PC-3 (cell line): ENCODE measurements around the gene RFX7. TPM values are rescaled to one million over a fixed set of nuclear protein-coding genes. Genes with fewer than 3 reads are reported as not detected.

Source experiments
- ATAC-seq: fragments of 200-7000 bp; cut with Tn5 transposase; 2 replicates; pipeline ENCODE4 v1.9.1; 2020; ENCODE audit warnings: mild to moderate bottlenecking, moderate library complexity
- BruUV-seq: library from RNA; stranded (reverse); fragments of 400-500 nt; replicated peaks from 2 replicates; lab custom pipeline; 2021; lab: Mats Ljungman, UMichigan
- CTCF ChIA-PET: fragments of 300-600 bp; sonication (Branson Sonifier 250); formaldehyde crosslinking; loops from one replicate; lab custom pipeline; 2022; ENCODE audit warnings: antibody characterized with exemption; lab: Charles Lee
- POLR2A ChIA-PET: fragments of 300-600 bp; sonication (Branson Sonifier 250); formaldehyde crosslinking; loops from one replicate; lab custom pipeline; 2022; ENCODE audit warnings: antibody characterized with exemption; ENCODE audit not compliant: unreplicated experiment; lab: Charles Lee
- DNase-seq: peaks from one replicate; pipeline ENCODE4 v3.0.0-alpha.2; 2015
- H2AFZ ChIP-seq: fragments of 300-600 bp; sonication (generic); 2 replicates; pipeline ENCODE4 v1.6.0; 2016; ENCODE audit warnings: antibody characterized with exemption, low read length
- H3F3A ChIP-seq: fragments of 300-600 bp; sonication (generic); one replicate; pipeline ENCODE4 v1.6.0; 2017; ENCODE audit warnings: antibody characterized with exemption, low read length, control low read depth, mild to moderate bottlenecking; ENCODE audit not compliant: unreplicated experiment
- H3K27ac ChIP-seq: fragments of 300-600 bp; sonication (generic); 2 replicates; pipeline ENCODE4 v1.5.1; 2016; ENCODE audit warnings: mild to moderate bottlenecking, low read length
- H3K27me3 ChIP-seq: fragments of 300-600 bp; sonication (generic); 2 replicates; pipeline ENCODE4 v1.6.1; 2016; ENCODE audit warnings: low read length, mixed read lengths
- H3K36me3 ChIP-seq: fragments of 300-600 bp; sonication (generic); 2 replicates; pipeline ENCODE4 v1.6.1; 2016; ENCODE audit warnings: low read depth, mixed run types, low read length, mixed read lengths
- H3K4me1 ChIP-seq: fragments of 300-600 bp; sonication (generic); 2 replicates; pipeline ENCODE4 v1.5.1; 2016; ENCODE audit warnings: low read length; ENCODE audit not compliant: insufficient read depth
- H3K4me2 ChIP-seq: fragments of 300-600 bp; sonication (generic); 2 replicates; pipeline ENCODE4 v1.6.0; 2016; ENCODE audit warnings: low read length
- H3K4me3 ChIP-seq: fragments of 300-600 bp; sonication (generic); 2 replicates; pipeline ENCODE4 v1.5.1; 2016; ENCODE audit warnings: mild to moderate bottlenecking, low read length, mixed read lengths
- H3K79me2 ChIP-seq: fragments of 300-600 bp; sonication (generic); 2 replicates; pipeline ENCODE4 v1.6.1; 2017; ENCODE audit warnings: low read length, mixed read lengths
- H3K9ac ChIP-seq: fragments of 300-600 bp; sonication (generic); 2 replicates; pipeline ENCODE4 v1.6.0; 2016; ENCODE audit warnings: mild to moderate bottlenecking, low read length
- H3K9me2 ChIP-seq: fragments of 300-600 bp; sonication (generic); replicated peaks from 2 replicates; pipeline ENCODE4 v1.6.1; 2016; ENCODE audit warnings: mixed run types, low read length, mixed read lengths
- H3K9me3 ChIP-seq: fragments of 300-600 bp; sonication (generic); 2 replicates; pipeline ENCODE4 v1.6.1; 2016; ENCODE audit warnings: low read length, mixed read lengths
- H4K20me1 ChIP-seq: fragments of 300-600 bp; sonication (generic); 2 replicates; pipeline ENCODE4 v1.6.1; 2016; ENCODE audit warnings: low read length, mixed read lengths
- EZH2 ChIP-seq: fragments of 300-600 bp; sonication (generic); IDR thresholded peaks from one replicate; pipeline ENCODE4 v1.6.1; 2017; ENCODE audit warnings: antibody characterized with exemption, mild to moderate bottlenecking, low read length; ENCODE audit not compliant: unreplicated experiment
- EZH2phosphoT487 ChIP-seq: fragments of 300-600 bp; sonication (generic); IDR thresholded peaks from 2 replicates; pipeline ENCODE4 v1.6.1; 2018; ENCODE audit warnings: mild to moderate bottlenecking, antibody characterized with exemption, low read length, borderline replicate concordance
- intact Hi-C: fragments of 100-400 bp; cut with micrococcal nuclease; formaldehyde crosslinking; loops from 2 replicates; pipeline ENCODE4 v1.9.0; 2023
- total RNA-seq: library from RNA; depleted of rRNA; stranded (reverse); fragments of >200 nt; gene quantifications from 2 replicates; pipeline ENCODE4 v1.2.3, GENCODE V29; 2014
- TF ChIP-seq, protein P1 (sequence below): fragments of 300-600 bp; sonication (generic); conservative IDR thresholded peaks from 2 replicates; pipeline ENCODE4 v1.5.1; 2017; ENCODE audit warnings: antibody characterized with exemption, low read depth, mild to moderate bottlenecking, low read length

The RFX7 gene
- total RNA-seq, 1 experiment from 2014 or later, result 2.8 TPM

DNA sequence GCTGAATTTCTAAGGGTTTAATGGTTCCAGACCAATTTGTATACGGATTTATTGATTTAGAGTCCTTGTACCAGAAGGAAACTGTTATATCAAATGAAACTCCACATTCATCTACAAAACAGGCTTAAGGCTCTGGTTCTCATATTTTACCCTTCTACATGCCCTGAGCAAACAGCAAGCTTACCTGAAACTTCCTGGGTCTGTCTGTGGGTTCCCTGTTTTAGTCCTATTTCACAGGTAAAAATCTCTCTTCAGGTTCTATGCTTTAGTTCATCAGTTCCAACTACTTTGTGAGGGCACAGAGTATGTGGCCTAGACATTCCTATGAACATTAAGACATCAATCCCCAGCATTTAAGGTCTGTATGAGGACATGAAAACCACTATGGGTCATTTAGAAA lies 57.7 kb downstream of the RFX7 start:
- no TSS peak for BruUV-seq
- Histone ChIP-seq H3K79me2 (peaks cover 25% of the 10 kb centered on the region), H4K20me1 (no peaks in the 10 kb centered on the region), H3K4me3 (no peak overlapping the region), H3K9me3 (no peaks in the 10 kb centered on the region), H2AFZ (no peak overlapping the region), H3K36me3 (no peaks in the 10 kb centered on the region), H3K4me2 (no peak overlapping the region), H3K4me1 (no peaks in the 10 kb centered on the region), H3K27ac (no peak overlapping the region), H3K9ac (no peak overlapping the region), H3K9me2 (no peaks in the 10 kb centered on the region), H3F3A (no peaks in the 10 kb centered on the region), H3K27me3 (no peaks in the 10 kb centered on the region)
- intact Hi-C loops, result no loop called here
- TF ChIP-seq, protein P1, sequence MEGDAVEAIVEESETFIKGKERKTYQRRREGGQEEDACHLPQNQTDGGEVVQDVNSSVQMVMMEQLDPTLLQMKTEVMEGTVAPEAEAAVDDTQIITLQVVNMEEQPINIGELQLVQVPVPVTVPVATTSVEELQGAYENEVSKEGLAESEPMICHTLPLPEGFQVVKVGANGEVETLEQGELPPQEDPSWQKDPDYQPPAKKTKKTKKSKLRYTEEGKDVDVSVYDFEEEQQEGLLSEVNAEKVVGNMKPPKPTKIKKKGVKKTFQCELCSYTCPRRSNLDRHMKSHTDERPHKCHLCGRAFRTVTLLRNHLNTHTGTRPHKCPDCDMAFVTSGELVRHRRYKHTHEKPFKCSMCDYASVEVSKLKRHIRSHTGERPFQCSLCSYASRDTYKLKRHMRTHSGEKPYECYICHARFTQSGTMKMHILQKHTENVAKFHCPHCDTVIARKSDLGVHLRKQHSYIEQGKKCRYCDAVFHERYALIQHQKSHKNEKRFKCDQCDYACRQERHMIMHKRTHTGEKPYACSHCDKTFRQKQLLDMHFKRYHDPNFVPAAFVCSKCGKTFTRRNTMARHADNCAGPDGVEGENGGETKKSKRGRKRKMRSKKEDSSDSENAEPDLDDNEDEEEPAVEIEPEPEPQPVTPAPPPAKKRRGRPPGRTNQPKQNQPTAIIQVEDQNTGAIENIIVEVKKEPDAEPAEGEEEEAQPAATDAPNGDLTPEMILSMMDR, result no peak
- TF ChIP-seq EZH2 (no peak), EZH2phosphoT487 (no peak)
- no peak for ATAC-seq
- no peak for DNase-seq
- CTCF ChIA-PET, result no interaction called here
- POLR2A ChIA-PET, result no interaction called here

DNA sequence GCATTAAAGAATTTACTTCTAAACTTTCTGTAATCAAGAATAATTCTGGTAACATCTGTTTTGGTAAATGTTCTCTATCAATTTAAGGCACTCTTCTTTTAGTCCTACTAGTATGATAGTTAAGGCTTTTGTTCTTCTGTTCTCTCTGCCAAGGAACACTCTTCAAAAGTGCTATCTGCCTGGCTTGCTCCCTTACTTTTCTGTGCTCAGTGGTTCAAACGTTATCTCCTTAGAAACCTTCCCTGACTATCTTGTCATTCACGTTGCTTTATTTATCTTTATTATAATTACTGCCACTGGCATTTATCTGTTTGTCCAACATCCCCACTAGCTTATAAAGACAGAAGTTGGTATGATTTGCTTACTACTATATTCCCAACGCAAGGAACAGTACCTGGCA lies 59.2 kb downstream of the RFX7 start:
- Histone ChIP-seq H3K4me2 (no peak overlapping the region), H3K27ac (no peak overlapping the region), H3K9ac (no peak overlapping the region), H3K79me2 (peaks cover 14% of the 10 kb centered on the region), H3K9me2 (no peaks in the 10 kb centered on the region), H3K9me3 (no peaks in the 10 kb centered on the region), H2AFZ (no peak overlapping the region), H3K27me3 (no peaks in the 10 kb centered on the region), H4K20me1 (no peaks in the 10 kb centered on the region), H3F3A (no peaks in the 10 kb centered on the region), H3K4me1 (no peaks in the 10 kb centered on the region), H3K36me3 (no peaks in the 10 kb centered on the region), H3K4me3 (no peak overlapping the region)
- intact Hi-C loops, result no loop called here
- ATAC-seq, result no peak
- ChIA-PET CTCF (no interaction called here), POLR2A (no interaction called here)
- BruUV-seq, result no TSS peak
- TF ChIP-seq, protein P1, result no peak
- TF ChIP-seq EZH2phosphoT487 (no peak), EZH2 (no peak)
- no peak for DNase-seq

DNA sequence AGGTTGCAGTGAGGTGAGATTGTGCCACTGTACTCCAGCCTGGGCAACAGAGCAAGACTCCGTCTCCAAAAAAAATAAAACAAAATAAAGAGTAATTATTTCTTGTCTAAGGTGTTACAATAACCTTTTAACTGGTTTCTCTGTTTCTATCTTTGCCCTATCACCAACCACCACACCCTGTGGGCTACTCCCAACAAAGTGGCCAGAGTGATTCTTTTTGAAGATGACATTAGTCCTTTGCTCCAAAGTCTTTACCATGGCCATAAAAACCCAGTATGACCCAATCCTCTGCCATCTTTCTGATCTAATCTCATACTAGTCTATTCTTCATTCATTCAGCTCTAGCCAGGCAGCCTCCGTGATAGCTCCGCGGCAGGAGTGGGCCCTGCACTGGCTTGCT lies 62.8 kb downstream of the RFX7 start:
- CTCF ChIA-PET, result no interaction called here
- Histone ChIP-seq H3K4me3 (no peak overlapping the region), H3K4me1 (no peaks in the 10 kb centered on the region), H3K79me2 (no peaks in the 10 kb centered on the region), H3K9ac (no peak overlapping the region), H3K36me3 (no peaks in the 10 kb centered on the region), H2AFZ (no peak overlapping the region), H3F3A (no peaks in the 10 kb centered on the region), H3K9me2 (no peaks in the 10 kb centered on the region), H3K27ac (no peak overlapping the region), H3K4me2 (no peak overlapping the region), H3K27me3 (no peaks in the 10 kb centered on the region), H3K9me3 (no peaks in the 10 kb centered on the region), H4K20me1 (no peaks in the 10 kb centered on the region)
- TF ChIP-seq, protein P1, result no peak
- TF ChIP-seq EZH2phosphoT487, result no peak
- TF ChIP-seq EZH2, result no peak
- intact Hi-C loops, result no loop called here
- ATAC-seq, result no peak
- POLR2A ChIA-PET, result no interaction called here
- BruUV-seq, result no TSS peak
- DNase-seq, result no peak
